Cardiac septum (tissue), 1 donor: ENCODE measurements around the gene SSR1. TPM values are rescaled to one million over a fixed set of nuclear protein-coding genes. Genes with fewer than 3 reads are reported as not detected.

Experiments
- DNase-seq: peaks from one replicate; pipeline ENCODE4 v3.0.0-alpha.2; 2020; ENCODE audit warnings: low spot score
- intact Hi-C: fragments of 100-400 bp; cut with DNase I; formaldehyde crosslinking; loops from one replicate; pipeline ENCODE4 v1.14.0; 2022
- total RNA-seq: library from RNA; stranded (reverse); fragmentation: NEBNext Ultra II Directional; extraction: Animal tissue kit (Norgen Biotek cat#: 25700); gene quantifications from one replicate; pipeline ENCODE4 v1.2.1, GENCODE V29; 2021
- donor health status: DM: no; HTN: no; CAD: no.

Gene SSR1
- total RNA-seq, 1 donor from 2014 or later: 61.8 TPM

GRCh38 chr6:7262746-7263518 is 50.1 kb downstream of the SSR1 start:
- DNase-seq: peak; percentile 70
- intact Hi-C loops: no loop called here

GRCh38 chr6:7261852-7262461 is 51.0 kb downstream of the SSR1 start:
- intact Hi-C loops: no loop called here
- DNase-seq: peak; percentile 72

GRCh38 chr6:7261032-7261841 is 51.8 kb downstream of the SSR1 start:
- DNase-seq: peak; percentile 93
- intact Hi-C loops: no loop called here

GRCh38 chr6:7260291-7261031 is 52.5 kb downstream of the SSR1 start:
- no peak for DNase-seq
- intact Hi-C loops: no loop called here

- DNase-seq: peak; percentile 27
- intact Hi-C loops: no loop called here
Measured at GRCh38 chr6:7258231-7258763, 54.7 kb downstream of the SSR1 start.

- intact Hi-C loops: no loop called here
- DNase-seq: peak; percentile 29
Measured at GRCh38 chr6:7257521-7258230, 55.3 kb downstream of the SSR1 start.

- no peak for DNase-seq
- intact Hi-C loops: no loop called here
Measured at GRCh38 chr6:7256785-7257184, 56.2 kb downstream of the SSR1 start.

GRCh38 chr6:7255918-7256317 is 57.1 kb downstream of the SSR1 start:
- no peak for DNase-seq

GRCh38 chr6:7254980-7255835 is 57.8 kb downstream of the SSR1 start:
- intact Hi-C loops: no loop called here
- peak; percentile 88 for DNase-seq

More at GRCh38 chr6:7255918-7256317, 57.1 kb downstream of the SSR1 start:
- intact Hi-C loops: no loop called here

GRCh38 chr6:7252390-7252789 is 60.6 kb downstream of the SSR1 start:
- no peak for DNase-seq
- intact Hi-C loops: no loop called here

GRCh38 chr6:7251646-7252260 is 61.2 kb downstream of the SSR1 start:
- intact Hi-C loops: no loop called here
- no peak for DNase-seq

- intact Hi-C loops: no loop called here
- DNase-seq: no peak
Measured at GRCh38 chr6:7250812-7251211, 62.2 kb downstream of the SSR1 start.

- intact Hi-C loops: no loop called here
- DNase-seq: no peak
Measured at GRCh38 chr6:7249946-7250643, 62.9 kb downstream of the SSR1 start.

- intact Hi-C loops: no loop called here
- no peak for DNase-seq
Measured at GRCh38 chr6:7249391-7249790, 63.6 kb downstream of the SSR1 start.

- DNase-seq: no peak
- intact Hi-C loops: no loop called here
Measured at GRCh38 chr6:7247828-7248227, 65.2 kb downstream of the SSR1 start.

GRCh38 chr6:7247179-7247456 is 65.9 kb downstream of the SSR1 start:
- DNase-seq: no peak
- intact Hi-C loops: no loop called here
